ENCODE data around the gene PCDHGB2. TPM values are rescaled to one million over a fixed set of nuclear protein-coding genes. Genes with fewer than 3 reads are reported as not detected.

PCDHGB2 gene
- polyA plus RNA-seq, 3 donors: 0.01 TPM; not detected in 2

GRCh38 chr5:141360685-141361084 lies 891 bp downstream of the PCDHGB2 start:
- H3K9ac ChIP-seq (ENCODE audit: insufficient read depth, low read length, poor library complexity, severe bottlenecking): no peak overlapping the region
- no peak for TF ChIP-seq CTCF (IDR thresholded peaks at IDR 0.05)
- no peak overlapping the region for H3K4me3 ChIP-seq (replicated peaks in 1 of 3; ENCODE audit: low read depth in 2 of 3, low read length in 3 of 3)
- no peaks in the 10 kb centered on the region for H3K36me3 ChIP-seq (replicated peaks in 1 of 2; ENCODE audit: control insufficient read depth in 1 of 2, insufficient read depth in 2 of 2, low read length in 2 of 2)
- no peak for DNase-seq
- intact Hi-C loops (cut with micrococcal nuclease): no loop called here
- H3K9me3 ChIP-seq (replicated peaks in 1 of 2; ENCODE audit: control insufficient read depth in 1 of 2, insufficient read depth in 1 of 2, low read length in 2 of 2): peaks cover 58 to 79% of the 10 kb centered on the region in 2 donors
- Mint-ChIP-seq H3K27me3 (ENCODE audit: low read depth in 3 of 3) (peaks cover 52 to 72% (median 71%) of the 10 kb centered on the region in 3 donors), H3K4me3 (peak overlapping the region in 1 of 2 donors; percentile 85), H3K27ac (peak overlapping the region in 1 of 7 donors; percentile 57), H3K9me3 (peaks cover 40 to 86% (median 73%) of the 10 kb centered on the region in 7 donors), H3K4me1 (peaks cover 2% of the 10 kb centered on the region), H3K36me3 (peaks cover 12 to 18% of the 10 kb centered on the region in 2 donors)
- H3K27me3 ChIP-seq (ENCODE audit: control insufficient read depth in 2 of 2, insufficient read depth in 2 of 2, low read length in 2 of 2): peaks cover 51 to 91% of the 10 kb centered on the region in 2 donors
- no peak overlapping the region for H2AFZ ChIP-seq (ENCODE audit: insufficient read depth, low read depth, low read length, poor library complexity, severe bottlenecking)
- no peak overlapping the region for H3K27ac ChIP-seq (ENCODE audit: low read depth in 1 of 2, low read length in 2 of 2)
- H3K79me2 ChIP-seq (ENCODE audit: insufficient read depth, low read length): no peaks in the 10 kb centered on the region
- no peaks in the 10 kb centered on the region for H4K20me1 ChIP-seq (ENCODE audit: insufficient read depth, low read length)
- H3K4me1 ChIP-seq (ENCODE audit: control insufficient read depth in 1 of 2, insufficient read depth in 2 of 2, low read length in 2 of 2): no peaks in the 10 kb centered on the region
- no peak overlapping the region for H3K4me2 ChIP-seq (replicated peaks; ENCODE audit: extremely low read depth, low read length, poor library complexity, severe bottlenecking)
- WGBS (ENCODE audit: insufficient coverage): 43% methylated on average over 12 of the region's 15 CpGs

DNA sequence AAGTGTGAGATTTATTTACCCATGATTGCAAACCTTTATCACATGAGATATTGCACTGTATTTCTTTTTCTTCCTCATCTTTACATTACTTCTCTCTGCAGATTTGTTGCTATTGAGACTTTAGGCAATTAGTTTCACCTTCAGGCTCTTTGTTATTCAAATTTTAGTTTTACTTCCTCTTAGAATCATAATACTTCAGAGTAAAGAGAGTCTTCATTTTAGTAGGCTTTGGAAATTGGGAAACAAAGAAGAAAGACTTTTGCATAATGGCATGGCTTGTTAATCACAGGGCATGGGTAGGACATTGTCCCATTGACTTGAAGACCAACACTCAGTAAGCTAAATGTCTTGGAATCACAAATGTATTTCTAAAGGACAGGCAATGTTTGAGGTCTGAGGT lies 2.9 kb downstream of the PCDHGB2 start:
- no peak overlapping the region for H3K27ac Mint-ChIP-seq
- peaks cover 67 to 73% (median 68%) of the 10 kb centered on the region in 3 donors for H3K27me3 Mint-ChIP-seq (ENCODE audit: low read depth in 3 of 3)
- no peak overlapping the region for H3K4me3 ChIP-seq (replicated peaks in 1 of 3; ENCODE audit: low read depth in 2 of 3, low read length in 3 of 3)
- TF ChIP-seq CTCF (IDR thresholded peaks at IDR 0.05): no peak
- H3K36me3 Mint-ChIP-seq: peaks cover 16 to 20% of the 10 kb centered on the region in 2 donors
- intact Hi-C loops (cut with micrococcal nuclease): no loop called here
- H3K4me1 ChIP-seq (ENCODE audit: control insufficient read depth in 1 of 2, insufficient read depth in 2 of 2, low read length in 2 of 2): no peaks in the 10 kb centered on the region
- no peak overlapping the region for H3K4me2 ChIP-seq (replicated peaks; ENCODE audit: extremely low read depth, low read length, poor library complexity, severe bottlenecking)
- H3K9me3 Mint-ChIP-seq: peaks cover 43 to 82% (median 73%) of the 10 kb centered on the region in 7 donors
- H3K4me1 Mint-ChIP-seq: peaks cover 2% of the 10 kb centered on the region
- no peaks in the 10 kb centered on the region for H4K20me1 ChIP-seq (ENCODE audit: insufficient read depth, low read length)
- no peak overlapping the region for H3K27ac ChIP-seq (ENCODE audit: low read depth in 1 of 2, low read length in 2 of 2)
- no peak overlapping the region for H3K9ac ChIP-seq (ENCODE audit: insufficient read depth, low read length, poor library complexity, severe bottlenecking)
- H3K36me3 ChIP-seq (replicated peaks in 1 of 2; ENCODE audit: control insufficient read depth in 1 of 2, insufficient read depth in 2 of 2, low read length in 2 of 2): no peaks in the 10 kb centered on the region
- DNase-seq: no peak
- H3K27me3 ChIP-seq (ENCODE audit: control insufficient read depth in 2 of 2, insufficient read depth in 2 of 2, low read length in 2 of 2): peaks cover 53 to 93% of the 10 kb centered on the region in 2 donors
- no peak overlapping the region for H2AFZ ChIP-seq (ENCODE audit: insufficient read depth, low read depth, low read length, poor library complexity, severe bottlenecking)
- peaks cover 55 to 72% of the 10 kb centered on the region in 2 donors for H3K9me3 ChIP-seq (replicated peaks in 1 of 2; ENCODE audit: control insufficient read depth in 1 of 2, insufficient read depth in 1 of 2, low read length in 2 of 2)
- peak overlapping the region in 1 of 2 donors; percentile 83 for H3K4me3 Mint-ChIP-seq
- no peaks in the 10 kb centered on the region for H3K79me2 ChIP-seq (ENCODE audit: insufficient read depth, low read length)
